CD4-positive, alpha-beta T cell treated with Interleukin-12 subunit alpha and Interleukin-12 subunit beta, for 1 hour (primary cell): ENCODE measurements around the gene C19orf47.
"Not testable (repeated sequence)": the region's sequence is repeated elsewhere in the genome, so short reads cannot be mapped to it uniquely, and the experiment has no call there.

Experiments used
- DNase-seq: peaks from one replicate; pipeline ENCODE4 v3.0.0-alpha.2; 2020

The C19orf47 gene

GRCh38 chr19:40342644-40343311 is 5.4 kb downstream of the C19orf47 start:
- no peak for DNase-seq

- DNase-seq, result no peak
These were observed 6.4 kb downstream of the C19orf47 start for GRCh38 chr19:40341601-40342482.

GRCh38 chr19:40339018-40339728 is 9.0 kb downstream of the C19orf47 start:
- DNase-seq, result no peak

GRCh38 chr19:40337594-40337993 is 10.6 kb downstream of the C19orf47 start:
- DNase-seq, result no peak

- DNase-seq, result no peak
These were observed 11.1 kb downstream of the C19orf47 start for GRCh38 chr19:40337107-40337506.

GRCh38 chr19:40336601-40336900 is 11.6 kb downstream of the C19orf47 start:
- no peak for DNase-seq

- no peak for DNase-seq
These were observed 12.2 kb downstream of the C19orf47 start for GRCh38 chr19:40335855-40336600.

GRCh38 chr19:40335101-40335500 is 13.1 kb downstream of the C19orf47 start:
- no peak for DNase-seq

- DNase-seq, result not testable (repeated sequence)
These were observed 15.1 kb downstream of the C19orf47 start for GRCh38 chr19:40333083-40333482.

GRCh38 chr19:40332669-40333068 is 15.5 kb downstream of the C19orf47 start:
- DNase-seq, result no peak

- DNase-seq, result no peak
These were observed 17.1 kb downstream of the C19orf47 start for GRCh38 chr19:40331052-40331451.

GRCh38 chr19:40326201-40326600 is 22.0 kb downstream of the C19orf47 start:
- no peak for DNase-seq

GRCh38 chr19:40323705-40324104 is 24.5 kb downstream of the C19orf47 start:
- DNase-seq, result no peak

GRCh38 chr19:40322951-40323615 is 25.1 kb downstream of the C19orf47 start:
- no peak for DNase-seq

GRCh38 chr19:40322271-40322610 is 26.0 kb downstream of the C19orf47 start:
- no peak for DNase-seq

- no peak for DNase-seq
These were observed 26.5 kb downstream of the C19orf47 start for GRCh38 chr19:40321566-40322270.

- no peak for DNase-seq
These were observed 27.1 kb downstream of the C19orf47 start for GRCh38 chr19:40321076-40321475.

GRCh38 chr19:40320558-40320935 is 27.6 kb downstream of the C19orf47 start:
- DNase-seq, result no peak

- DNase-seq, result no peak
These were observed 30.9 kb downstream of the C19orf47 start for GRCh38 chr19:40317338-40317737.

- no peak for DNase-seq
These were observed 32.3 kb downstream of the C19orf47 start for GRCh38 chr19:40315812-40316470.

GRCh38 chr19:40314656-40315055 is 33.5 kb downstream of the C19orf47 start:
- no peak for DNase-seq
